ENCODE measurements around the gene VDR.

- TF ChIP-seq EZH2 (IDR thresholded peaks at IDR 0.05) = no peak
- no peak for TF ChIP-seq POLR2AphosphoS5 (IDR thresholded peaks at IDR 0.05; ENCODE audit: borderline replicate concordance, low read depth, low read length)
- no peak for TF ChIP-seq FOXP2 (optimal IDR thresholded peaks at IDR 0.05; ENCODE audit: control extremely low read depth, extremely low read length, insufficient read depth)
Measured at GRCh38 chr12:47889040-47889439, 15.8 kb downstream of the VDR start.
